Bronchial epithelial cell (primary cell): Measurements from ENCODE around the gene ATP2A2. TPM values are rescaled to one million over a fixed set of nuclear protein-coding genes. Genes with fewer than 3 reads are reported as not detected.

ENCODE experiments used
- DNase-seq: peaks from one replicate; pipeline ENCODE4 v3.0.0-alpha.2; 2010; ENCODE audit warnings: low read depth
- FAIRE-seq: peaks from 2 replicates; lab custom pipeline; 2011; peaks lifted over from hg19 to GRCh38; lab: Jason Lieb, UNC
- H3K27me3 ChIP-seq: 2 replicates; pipeline ENCODE4 v1.5.1; 2011; ENCODE audit warnings: low read length; ENCODE audit not compliant: control insufficient read depth, insufficient read depth
- H3K36me3 ChIP-seq: 2 replicates; pipeline ENCODE4 v1.5.1; 2011; ENCODE audit warnings: low read length; ENCODE audit not compliant: control insufficient read depth, insufficient read depth
- H3K4me3 ChIP-seq: 2 replicates; pipeline ENCODE4 v1.5.1; 2011; ENCODE audit warnings: mild to moderate bottlenecking, low read depth, low read length, control low read depth
- CTCF ChIP-seq: IDR thresholded peaks from 2 replicates; pipeline ENCODE4 v1.5.1; 2011; ENCODE audit warnings: mild to moderate bottlenecking, moderate library complexity, low read length, control low read depth, inconsistent platforms; ENCODE audit not compliant: insufficient read depth, severe bottlenecking
- total RNA-seq: library from RNA; depleted of rRNA; stranded (reverse); fragments of >200 nt; gene quantifications from 2 replicates; pipeline ENCODE4 v1.2.1, GENCODE V29; 2014

The ATP2A2 gene
- total RNA-seq, result 125 and 173 TPM in 2 replicates

GRCh38 chr12:110280779-110281548, at the start of gene ATP2A2:
TSS of gene ATP2A2 (plus strand) at chr12:110281247. CDS start at chr12:110281790, 543 bp downstream.
- Histone ChIP-seq H3K36me3 (peaks cover 4% of the 10 kb centered on the region), H3K27me3 (no peaks in the 10 kb centered on the region), H3K4me3 (peak within 1 kb of the TSS; percentile 97)
- no peak for FAIRE-seq
- TF ChIP-seq CTCF, result no peak
- DNase-seq, result peak; percentile 62

GRCh38 chr12:110233212-110233903, 47.7 kb upstream of the ATP2A2 start:
- Histone ChIP-seq H3K4me3 (no peak overlapping the region), H3K36me3 (no peaks in the 10 kb centered on the region), H3K27me3 (no peaks in the 10 kb centered on the region)
- FAIRE-seq (no peak), DNase-seq (no peak)
- no peak for TF ChIP-seq CTCF

GRCh38 chr12:110234331-110234751, 46.7 kb upstream of the ATP2A2 start:
- TF ChIP-seq CTCF, result no peak
- no peaks in the 10 kb centered on the region for H3K27me3 ChIP-seq
- H3K4me3 ChIP-seq, result no peak overlapping the region
- no peaks in the 10 kb centered on the region for H3K36me3 ChIP-seq
- FAIRE-seq, result no peak
- DNase-seq, result no peak

- FAIRE-seq (no peak), DNase-seq (peak; percentile 28)
These were observed 46.3 kb upstream of the ATP2A2 start for GRCh38 chr12:110234755-110235154.

GRCh38 chr12:110235383-110235782, 45.7 kb upstream of the ATP2A2 start:
- peak; percentile 17 for DNase-seq
- no peaks in the 10 kb centered on the region for H3K36me3 ChIP-seq
- H3K4me3 ChIP-seq, result no peak overlapping the region
- H3K27me3 ChIP-seq, result no peaks in the 10 kb centered on the region
- no peak for TF ChIP-seq CTCF
- FAIRE-seq, result no peak

More at GRCh38 chr12:110234755-110235154, 46.3 kb upstream of the ATP2A2 start:
- no peak for TF ChIP-seq CTCF
- Histone ChIP-seq H3K36me3 (no peaks in the 10 kb centered on the region), H3K27me3 (no peaks in the 10 kb centered on the region), H3K4me3 (no peak overlapping the region)
